GM18909 (cell line): ENCODE results near the gene SCCPDH.
"Not testable (repeated sequence)": the region's sequence is repeated elsewhere in the genome, so short reads cannot be mapped to it uniquely, and the experiment has no call there.

Experiments used
- ATAC-seq: cut with Tn5 transposase; IDR thresholded peaks from one replicate; pipeline ENCODE4 v1.9.1; 2021; ENCODE audit warnings: mild to moderate bottlenecking; ENCODE audit not compliant: unreplicated experiment, poor library complexity

SCCPDH gene, protein sequence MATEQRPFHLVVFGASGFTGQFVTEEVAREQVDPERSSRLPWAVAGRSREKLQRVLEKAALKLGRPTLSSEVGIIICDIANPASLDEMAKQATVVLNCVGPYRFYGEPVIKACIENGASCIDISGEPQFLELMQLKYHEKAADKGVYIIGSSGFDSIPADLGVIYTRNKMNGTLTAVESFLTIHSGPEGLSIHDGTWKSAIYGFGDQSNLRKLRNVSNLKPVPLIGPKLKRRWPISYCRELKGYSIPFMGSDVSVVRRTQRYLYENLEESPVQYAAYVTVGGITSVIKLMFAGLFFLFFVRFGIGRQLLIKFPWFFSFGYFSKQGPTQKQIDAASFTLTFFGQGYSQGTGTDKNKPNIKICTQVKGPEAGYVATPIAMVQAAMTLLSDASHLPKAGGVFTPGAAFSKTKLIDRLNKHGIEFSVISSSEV

DNA sequence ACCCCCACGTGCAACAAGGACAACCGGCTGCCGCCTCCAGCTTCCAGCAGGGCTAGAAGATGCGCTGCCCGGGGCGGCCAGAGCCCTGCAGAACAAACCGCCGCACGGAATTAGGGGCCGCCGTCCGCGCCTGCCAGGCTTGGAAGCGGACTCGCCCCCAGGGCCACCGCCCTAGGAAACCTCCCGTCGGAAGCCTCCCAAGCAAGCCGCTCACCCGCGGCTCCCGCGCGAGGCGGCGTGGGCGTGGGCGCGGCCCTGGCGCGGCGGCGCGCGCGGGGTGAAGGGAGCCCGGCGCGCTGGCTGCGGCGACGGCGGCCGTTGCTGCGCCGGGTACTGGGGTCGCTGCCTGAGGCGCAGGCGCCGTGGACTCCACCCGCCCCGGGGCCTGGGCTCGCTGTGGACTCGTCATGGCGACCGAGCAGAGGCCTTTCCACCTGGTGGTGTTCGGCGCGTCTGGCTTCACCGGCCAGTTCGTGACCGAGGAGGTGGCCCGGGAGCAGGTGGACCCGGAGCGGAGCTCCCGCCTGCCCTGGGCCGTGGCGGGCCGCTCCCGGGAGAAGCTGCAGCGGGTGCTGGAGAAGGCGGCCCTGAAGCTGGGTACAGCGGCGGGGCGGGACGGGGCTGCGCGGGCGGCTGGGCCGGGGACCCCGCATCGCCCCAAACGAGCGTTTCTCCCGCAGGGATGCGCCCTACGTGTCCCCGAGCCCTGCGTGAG is at the start of gene SCCPDH:
Gene SCCPDH (plus strand): TSS at position 394 of the 715 bp plus-strand sequence. CDS start 14 bp downstream, at position 408.
- ATAC-seq, result peak; percentile 98

DNA sequence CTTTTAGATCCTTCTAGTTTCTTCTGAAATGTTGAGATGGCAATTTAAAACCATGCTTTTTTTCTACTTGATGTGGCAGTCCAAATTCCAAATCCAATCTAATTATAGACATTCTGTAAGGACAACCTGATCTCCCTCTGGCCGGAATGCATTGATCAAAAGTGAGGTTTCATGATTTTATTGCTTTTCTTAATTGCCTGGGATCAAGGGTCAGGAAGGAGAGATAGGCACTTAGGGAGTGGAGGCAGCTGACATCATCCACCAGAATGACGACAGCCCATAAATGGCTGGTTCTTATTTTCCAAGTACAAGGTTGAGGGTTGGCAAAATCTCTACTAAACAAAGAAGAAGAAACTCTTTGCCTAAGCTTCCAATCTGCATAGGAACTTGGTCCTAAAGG is 46.4 kb upstream of the SCCPDH start:
- ATAC-seq, result no peak

DNA sequence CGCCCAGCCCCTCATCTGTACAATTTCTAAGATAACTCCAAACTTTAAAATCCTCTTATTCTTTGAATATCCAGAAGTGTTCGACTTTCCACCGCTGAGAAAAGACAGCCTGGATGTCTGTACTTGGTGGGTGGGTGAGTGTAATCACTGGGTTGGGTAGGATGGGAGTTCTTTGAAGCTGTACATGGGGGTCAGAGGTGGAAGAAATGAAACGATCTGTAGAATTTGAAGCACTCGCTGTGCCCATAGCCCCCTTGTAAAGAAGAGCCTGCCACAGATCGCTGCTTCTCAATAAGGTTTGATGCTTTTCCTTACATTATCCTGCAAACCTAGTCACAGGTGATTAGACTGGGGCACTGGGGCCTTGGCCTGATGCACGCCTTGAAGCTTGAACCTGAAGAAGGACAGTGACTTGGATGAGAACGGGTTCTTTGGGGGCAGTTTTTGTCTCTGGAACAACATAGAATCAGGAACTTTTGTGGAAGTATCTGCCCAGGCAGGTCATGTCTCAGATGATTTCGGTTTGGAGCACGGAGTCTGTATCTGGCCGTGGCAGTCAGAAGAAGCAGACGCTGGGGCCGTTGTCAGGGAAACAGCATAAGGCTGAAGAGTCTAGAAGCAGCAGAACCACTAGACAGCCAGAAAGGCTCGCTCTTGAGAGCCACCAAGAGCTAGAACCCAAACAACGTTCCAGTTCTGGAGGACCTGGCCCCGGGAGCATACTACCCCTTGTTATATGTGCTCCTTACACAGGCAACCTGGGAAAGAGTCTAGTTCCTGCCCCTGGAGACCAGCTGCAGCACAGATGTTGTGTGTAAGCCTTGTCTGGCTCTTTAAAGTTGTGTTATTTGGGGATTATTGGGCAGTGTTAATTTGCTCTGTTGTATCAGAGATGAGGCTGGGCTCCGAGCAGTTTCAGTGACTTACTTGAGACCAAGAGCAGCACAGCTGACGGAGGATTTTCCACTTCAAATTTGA is 45.1 kb upstream of the SCCPDH start:
- no peak for ATAC-seq

DNA sequence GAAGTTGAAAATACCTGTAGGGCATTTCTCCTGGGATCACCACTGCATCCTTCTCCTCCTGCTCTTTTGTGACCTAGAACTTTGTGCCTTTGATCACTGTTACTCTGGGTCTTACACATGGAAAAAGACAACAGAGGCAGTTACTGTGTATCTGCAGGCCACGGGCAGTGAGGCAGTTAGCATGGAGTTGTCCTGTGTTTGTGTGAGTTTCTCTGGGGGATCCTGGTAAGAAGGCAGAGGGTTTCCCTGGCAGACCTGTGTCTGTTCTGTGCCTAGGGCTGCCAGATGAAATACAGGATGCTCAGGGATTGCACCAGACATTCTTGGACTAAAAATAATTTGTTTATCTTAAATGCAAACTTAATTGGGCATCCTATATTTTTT is 44.4 kb upstream of the SCCPDH start:
- no peak for ATAC-seq

DNA sequence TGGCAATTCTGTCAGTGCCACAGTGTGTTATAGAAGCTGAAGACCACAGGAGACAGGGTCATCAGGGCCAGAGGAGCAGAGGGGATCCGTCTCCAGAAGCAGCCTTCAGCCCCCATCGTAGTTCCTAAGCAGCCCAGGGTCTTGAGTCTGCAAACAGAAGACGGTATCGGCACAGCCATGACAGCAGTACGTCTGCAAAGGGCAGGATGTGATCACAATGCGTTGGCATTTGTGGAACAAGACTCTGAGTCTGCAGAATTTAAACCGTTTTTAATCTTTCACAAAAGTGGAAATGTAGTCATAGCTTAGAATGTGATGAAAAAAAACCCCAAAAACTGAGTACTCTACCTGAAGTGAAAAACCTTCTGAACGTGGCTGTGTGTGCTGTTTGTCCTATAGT is 44.0 kb upstream of the SCCPDH start:
- no peak for ATAC-seq

DNA sequence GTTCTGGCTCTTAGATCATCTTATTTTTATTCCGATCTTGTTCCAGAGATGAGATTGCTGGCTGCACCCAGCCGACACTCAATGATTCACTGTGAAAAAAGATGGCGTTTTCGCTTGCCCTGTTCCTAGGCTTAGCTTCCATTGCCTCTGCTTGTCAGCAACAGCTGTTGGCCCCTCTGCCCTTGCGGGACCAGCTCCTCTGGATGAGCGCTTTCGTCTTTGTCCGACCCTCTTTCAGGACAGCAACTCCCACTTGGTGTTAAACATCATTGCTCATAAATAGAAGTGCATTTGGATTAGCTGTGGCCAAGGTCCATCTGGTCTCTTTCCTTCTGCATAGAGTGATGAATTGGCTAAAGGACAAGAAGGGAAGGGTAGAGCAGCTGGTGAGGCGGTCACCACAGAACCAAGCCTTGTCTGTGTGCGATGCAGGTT is 43.5 kb upstream of the SCCPDH start:
- ATAC-seq, result no peak

DNA sequence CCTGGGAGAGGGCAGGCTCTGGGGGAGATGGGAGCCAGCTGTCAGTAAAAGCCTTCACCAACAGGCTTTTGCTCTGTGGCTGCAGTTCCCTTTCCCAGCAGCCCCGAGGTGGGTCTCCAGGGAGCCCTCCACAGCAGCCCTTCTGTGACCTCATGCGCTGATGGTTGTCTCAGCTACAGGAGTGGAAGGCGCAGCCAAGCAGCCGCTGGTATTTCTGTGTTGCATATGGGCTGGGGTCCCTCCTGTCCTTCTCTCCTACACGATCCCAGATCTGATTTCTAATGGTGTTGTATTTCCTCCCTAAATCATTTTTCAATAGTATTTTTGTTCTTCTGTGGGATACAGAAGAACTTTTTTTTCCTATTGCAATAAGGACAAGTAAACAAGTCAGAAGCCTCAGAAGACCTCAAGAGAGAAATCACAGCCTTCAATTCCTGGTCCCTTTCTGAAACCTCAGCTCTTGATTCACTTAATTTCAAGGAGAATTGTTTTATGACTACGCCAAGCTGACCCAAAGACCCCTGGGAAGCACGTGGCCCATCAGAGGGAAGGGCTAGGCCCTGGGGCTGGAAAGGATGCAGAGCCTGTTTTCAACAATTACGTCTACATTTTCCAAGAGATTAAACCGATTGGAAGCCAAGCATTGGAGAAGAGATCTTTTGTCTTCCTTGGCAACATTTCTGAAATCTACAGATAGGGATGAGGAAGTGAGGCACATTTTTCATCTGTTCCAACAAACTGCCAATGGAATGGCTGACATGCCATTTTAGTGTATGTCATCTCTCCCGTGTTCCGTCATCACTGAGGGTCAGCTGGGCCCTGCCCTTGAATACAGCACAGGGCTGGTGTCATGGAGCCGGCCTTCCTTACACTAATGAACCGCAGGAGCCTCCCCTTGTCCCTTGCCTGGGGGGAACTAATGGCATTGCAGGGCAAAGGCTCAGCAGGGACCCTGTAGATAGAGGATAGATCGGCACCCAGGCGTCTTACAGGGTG is 42.0 kb upstream of the SCCPDH start:
- no peak for ATAC-seq

DNA sequence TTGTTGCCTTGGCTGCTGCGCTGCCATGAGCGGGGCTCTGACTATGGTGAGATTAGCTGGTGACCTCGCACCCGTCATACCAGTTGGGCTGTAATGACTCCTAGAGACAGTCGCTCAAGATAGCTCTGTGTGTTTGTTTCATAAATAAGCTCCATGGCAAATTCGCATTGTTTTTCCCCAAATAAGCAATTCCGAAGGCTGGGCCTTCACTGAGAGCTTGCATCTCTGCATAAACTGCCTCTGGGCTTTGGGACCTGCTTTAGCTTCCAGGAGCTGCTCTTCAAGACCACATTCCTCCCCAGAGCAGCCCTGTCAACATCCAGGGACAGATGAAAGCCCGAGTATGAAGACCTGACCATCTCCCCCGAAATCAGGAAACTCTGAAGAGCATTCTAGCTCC is 40.7 kb upstream of the SCCPDH start:
- ATAC-seq, result no peak

DNA sequence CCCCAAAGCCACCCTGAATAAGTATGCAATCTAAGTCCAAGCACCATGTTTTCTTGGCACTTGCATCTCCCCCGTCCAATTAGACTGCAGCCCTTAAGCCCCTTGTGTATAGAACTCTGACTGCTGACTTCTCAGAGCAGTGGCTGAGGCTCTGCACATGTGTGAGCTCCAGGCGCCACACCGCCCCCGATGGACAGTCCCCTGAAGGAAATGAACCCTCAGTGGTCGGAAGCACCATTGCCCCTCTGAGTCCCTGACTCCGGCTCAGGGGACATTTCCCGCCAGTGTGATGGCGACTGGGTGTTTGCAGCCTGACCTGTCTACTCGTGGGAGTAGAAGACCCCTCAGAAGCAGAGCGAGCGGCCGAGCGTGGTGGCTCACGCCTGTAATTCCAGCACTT is 37.2 kb upstream of the SCCPDH start:
- no peak for ATAC-seq

DNA sequence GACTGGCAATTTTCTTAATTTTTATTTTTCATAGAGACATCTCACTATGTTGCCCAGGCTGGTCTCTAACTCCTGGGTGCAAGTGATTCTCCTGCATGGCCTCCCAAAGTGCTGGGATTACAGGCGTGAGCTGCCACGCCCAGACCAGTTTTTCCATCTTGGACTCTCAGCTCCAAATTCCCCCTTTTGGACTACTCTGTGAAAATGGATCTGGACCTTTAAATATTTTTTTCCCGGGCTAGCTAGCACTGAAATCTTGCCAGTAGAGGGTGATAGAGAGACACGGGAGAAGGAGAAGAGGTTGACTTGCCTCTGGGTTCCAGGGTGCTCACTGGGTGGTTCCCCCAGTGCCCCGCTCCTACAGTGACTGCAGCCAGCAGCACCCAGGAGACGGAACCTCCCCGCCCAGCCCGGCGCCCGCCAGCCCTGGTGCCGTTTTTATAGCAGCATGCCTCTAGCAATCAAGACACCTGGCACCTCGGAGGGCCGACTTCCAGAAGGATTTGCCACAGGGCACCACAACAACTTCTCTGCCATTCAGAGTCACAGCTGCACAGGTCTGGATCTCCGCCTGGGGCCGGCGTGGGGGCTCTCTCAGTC is 34.7 kb upstream of the SCCPDH start:
- peak; percentile 98 for ATAC-seq

DNA sequence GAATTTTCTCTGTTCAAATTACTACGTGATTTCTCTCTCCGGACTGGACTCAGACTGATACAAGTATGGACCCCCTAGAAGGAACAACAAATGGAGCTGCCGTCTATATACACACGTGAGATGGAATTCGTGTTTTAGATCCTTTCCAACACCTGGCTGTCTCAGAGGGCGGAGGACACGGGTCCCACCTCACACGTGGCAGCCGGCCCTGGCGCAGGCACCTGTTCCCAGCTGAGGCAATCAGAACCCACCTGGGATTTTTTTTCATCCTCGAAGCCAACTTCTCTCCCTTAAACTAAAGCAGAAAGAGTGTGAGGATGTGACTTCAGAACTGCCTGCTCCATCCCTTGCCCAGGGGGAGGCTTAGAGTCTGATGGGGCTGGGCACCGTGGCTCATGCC is 34.1 kb upstream of the SCCPDH start:
- no peak for ATAC-seq

DNA sequence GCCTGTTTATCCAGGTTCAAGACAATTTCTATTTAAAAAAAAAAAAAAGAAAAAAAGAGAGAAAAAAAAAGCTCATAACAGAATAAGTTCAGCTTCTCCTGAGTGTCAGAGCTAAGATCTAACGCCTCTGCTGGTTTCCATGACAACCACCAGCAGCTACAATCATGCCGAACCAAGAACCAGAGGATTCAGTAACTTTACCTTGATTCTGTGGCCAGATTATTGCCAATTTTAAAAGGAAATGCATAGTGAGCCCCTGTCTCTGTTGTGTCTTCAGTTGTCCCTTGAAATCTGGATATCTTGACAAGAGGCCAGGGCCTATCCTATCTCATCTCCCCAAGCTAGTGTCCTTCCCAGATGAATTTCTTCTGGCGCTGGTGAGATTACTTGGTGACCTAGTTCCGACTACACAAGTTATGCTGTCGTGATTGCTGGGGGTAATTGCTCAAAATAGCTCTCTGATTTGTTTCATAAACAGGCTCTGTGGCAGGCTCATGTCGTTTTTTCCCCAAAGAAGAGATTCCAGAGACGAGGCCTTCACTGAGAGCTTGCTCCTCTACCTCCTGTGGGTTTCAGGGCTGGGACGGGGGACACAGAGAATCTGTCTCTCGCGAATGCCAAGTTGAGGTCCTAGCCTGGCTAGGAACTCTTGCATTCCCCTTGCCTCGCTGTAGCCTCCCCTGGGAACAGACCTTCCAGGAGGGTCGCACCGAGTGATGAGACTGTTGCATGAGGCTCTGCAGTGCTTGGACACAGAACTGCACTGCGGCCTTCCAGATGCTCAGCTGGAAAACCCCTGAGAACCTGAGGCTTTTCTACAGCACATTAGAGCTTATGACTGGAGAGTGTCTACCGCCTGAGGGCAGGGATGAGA is 32.4 kb upstream of the SCCPDH start:
- ATAC-seq, result no peak

DNA sequence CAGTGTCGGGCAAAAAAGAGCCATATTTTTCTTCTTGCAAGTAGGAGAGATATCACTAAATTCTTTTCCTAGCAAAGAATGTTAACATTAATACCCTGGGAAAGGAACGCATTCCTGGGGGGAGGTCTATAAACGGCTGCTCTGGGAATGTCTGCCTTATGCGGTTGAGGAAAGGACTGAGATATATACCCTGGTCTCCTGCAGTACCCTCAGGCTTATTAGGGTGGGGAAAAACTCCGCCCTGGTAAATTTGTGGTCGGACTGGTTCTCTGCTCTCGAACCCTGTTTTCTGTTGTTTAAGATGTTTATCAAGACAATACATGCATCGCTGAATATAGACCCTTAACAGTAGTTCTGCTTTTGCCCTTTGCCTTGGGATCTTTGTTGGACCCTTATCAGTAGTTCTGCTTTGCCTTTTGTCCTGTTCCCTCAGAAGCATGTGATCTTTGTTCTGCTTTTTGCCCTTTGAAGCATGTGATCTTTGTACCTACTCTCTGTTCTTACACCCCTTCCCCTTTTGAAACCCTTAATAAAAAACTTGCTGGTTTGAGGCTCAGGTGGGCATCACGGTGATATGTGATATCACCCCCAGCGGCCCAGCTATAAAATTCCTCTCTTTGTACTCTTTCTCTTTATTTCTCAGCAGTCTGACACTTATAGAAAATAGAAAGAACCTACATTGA is 29.9 kb upstream of the SCCPDH start:
- ATAC-seq, result not testable (repeated sequence)

DNA sequence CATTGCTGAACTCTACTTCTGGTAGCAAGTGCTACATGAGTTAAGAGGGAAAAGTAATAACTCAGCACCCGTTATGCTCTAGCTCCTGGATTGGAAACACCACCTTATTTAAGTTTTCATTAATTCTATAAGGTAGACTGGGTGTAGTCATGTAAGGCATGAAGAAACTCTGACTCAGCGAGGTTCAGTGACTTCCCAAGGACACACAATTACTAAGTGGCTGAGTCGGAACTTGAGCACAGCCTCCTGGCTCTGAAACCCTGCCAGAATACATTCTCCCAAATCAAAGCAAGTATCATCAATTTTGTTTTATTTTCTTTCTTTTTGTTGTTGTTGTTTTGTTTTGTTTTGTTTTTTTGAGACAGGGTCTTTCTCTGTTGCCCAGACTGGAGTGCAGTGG is 29.1 kb upstream of the SCCPDH start:
- no peak for ATAC-seq

DNA sequence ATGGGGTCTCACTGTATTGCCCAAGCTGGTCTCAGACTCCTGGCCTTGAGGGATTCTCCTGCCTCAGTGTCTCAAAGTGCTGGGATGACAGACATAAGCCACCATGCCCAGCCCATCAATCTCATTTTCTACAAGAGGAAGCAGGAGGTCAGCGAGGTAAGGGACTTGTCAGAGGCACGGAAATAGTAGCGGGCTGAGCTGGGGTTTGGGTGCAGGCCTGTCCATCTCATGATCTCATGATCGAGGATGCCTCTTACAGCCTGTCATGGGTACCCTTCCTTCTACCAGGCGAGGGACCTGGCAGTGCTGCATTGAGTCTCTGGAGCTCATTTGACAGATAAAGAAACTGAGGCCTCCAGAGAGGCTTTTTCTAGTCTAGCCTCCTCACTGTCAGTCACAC is 28.5 kb upstream of the SCCPDH start:
- no peak for ATAC-seq

DNA sequence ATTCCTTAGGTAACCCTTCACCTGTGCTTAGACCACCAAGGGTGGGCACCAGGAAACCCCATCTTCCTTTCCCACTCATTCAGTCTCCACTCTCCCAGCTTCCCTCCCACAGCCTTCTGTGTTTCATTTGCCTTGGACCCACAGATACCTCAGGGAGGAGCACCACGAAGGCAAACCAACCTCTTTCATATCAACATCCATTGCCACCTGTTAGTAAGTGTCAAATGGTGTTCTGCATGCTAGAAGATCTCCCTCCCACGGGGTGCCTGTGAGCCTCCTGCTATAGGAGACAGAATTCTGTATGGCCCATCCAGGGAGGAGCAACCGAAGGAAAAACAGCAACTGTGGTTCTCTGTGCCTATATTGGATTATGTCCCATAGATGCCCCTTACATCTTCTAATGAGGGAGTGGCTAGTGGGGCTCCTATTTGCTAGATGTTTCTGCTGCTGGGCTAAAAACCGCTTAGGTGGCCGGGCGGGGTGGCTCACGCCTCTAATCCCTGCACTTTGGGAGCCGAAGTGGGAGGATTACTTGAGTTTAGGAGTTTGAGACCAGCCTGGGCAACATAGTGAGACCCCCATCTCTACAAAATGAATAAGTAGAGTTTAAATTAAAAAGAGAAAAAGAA is 25.6 kb upstream of the SCCPDH start:
- ATAC-seq, result no peak

DNA sequence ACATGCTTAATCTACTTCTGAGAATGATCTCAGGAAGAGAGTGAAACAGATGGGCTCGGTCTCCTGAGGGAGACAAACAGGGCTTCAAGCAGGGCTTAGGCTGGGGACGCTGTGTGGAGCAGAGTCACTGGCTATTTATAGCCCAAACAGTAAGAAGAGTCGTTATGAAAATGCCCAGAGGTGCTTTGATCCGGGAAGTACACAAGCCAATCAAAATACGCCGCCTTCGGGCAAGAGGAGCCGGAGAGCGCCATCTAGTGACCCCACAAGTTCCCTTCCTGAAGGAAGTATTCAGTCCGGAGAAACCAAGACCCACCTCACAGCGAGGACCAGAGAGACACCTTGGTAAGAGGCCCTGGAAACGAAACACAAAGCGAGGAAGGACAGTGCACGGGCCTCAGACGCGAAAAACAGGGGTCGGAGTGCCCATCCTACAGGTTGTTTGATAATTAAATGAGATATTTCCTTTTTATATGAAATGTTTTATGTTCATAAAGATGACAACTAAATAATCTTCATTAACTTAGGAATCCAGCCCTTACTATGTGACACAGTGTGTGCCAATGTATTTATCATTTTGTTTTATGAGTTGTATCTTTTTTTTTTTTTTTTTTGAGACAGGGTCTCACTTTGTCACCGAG is 25.0 kb upstream of the SCCPDH start:
- ATAC-seq, result peak; percentile 96
